ENCODE results near the gene ACIN1.

Gene ACIN1, protein sequence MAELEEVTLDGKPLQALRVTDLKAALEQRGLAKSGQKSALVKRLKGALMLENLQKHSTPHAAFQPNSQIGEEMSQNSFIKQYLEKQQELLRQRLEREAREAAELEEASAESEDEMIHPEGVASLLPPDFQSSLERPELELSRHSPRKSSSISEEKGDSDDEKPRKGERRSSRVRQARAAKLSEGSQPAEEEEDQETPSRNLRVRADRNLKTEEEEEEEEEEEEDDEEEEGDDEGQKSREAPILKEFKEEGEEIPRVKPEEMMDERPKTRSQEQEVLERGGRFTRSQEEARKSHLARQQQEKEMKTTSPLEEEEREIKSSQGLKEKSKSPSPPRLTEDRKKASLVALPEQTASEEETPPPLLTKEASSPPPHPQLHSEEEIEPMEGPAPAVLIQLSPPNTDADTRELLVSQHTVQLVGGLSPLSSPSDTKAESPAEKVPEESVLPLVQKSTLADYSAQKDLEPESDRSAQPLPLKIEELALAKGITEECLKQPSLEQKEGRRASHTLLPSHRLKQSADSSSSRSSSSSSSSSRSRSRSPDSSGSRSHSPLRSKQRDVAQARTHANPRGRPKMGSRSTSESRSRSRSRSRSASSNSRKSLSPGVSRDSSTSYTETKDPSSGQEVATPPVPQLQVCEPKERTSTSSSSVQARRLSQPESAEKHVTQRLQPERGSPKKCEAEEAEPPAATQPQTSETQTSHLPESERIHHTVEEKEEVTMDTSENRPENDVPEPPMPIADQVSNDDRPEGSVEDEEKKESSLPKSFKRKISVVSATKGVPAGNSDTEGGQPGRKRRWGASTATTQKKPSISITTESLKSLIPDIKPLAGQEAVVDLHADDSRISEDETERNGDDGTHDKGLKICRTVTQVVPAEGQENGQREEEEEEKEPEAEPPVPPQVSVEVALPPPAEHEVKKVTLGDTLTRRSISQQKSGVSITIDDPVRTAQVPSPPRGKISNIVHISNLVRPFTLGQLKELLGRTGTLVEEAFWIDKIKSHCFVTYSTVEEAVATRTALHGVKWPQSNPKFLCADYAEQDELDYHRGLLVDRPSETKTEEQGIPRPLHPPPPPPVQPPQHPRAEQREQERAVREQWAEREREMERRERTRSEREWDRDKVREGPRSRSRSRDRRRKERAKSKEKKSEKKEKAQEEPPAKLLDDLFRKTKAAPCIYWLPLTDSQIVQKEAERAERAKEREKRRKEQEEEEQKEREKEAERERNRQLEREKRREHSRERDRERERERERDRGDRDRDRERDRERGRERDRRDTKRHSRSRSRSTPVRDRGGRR

DNA sequence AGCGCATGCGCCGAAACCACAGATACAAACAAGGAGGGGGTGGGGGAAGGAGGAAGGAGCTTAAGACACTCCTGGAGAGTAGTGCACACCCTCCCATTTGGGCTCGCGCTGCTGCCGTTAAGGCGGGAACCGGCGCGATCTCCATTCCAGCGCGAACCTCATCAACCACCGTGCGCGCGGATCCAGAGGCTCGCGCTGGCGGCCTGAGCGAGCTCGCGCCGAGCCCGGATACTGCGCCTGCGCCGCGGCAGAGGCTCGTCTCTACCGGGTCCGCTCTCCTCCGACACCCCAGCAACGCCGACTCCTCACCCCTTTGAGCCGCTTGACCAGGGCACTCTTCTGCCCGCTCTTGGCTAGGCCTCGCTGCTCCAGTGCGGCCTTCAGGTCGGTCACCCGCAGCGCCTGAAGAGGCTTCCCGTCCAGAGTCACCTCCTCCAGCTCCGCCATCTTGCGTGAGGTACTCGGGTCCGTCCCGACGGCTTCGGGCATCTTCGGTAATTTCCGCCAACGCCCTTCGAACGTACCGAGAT is at the start of gene ACIN1:
TSS of gene ACIN1 (minus strand) at position 471 of the 530 bp plus-strand sequence. CDS start at position 447, 24 bp downstream.
- DNase-seq (ENCODE audit: low spot score): peak; percentile 78

DNA sequence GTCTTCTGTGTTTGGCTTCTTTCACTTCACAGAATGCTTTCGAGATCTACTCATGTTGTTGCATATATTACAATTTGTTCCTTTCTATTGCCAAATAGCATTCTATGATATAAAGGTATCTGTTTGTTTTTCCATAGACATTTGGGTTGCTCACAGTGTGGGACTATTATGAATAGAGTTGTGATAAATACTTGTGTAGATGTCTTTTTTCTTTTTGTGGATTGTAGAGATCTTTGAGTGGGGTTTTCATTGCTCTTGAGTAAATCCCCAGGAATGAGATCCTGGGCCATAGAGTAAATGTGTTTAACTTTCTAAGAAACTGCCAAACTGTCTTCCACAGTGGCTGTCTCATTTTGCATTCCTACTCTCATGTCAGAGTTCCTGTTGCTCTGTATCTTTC is 49.0 kb upstream of the ACIN1 start:
- no peak for DNase-seq (ENCODE audit: low spot score)

DNA sequence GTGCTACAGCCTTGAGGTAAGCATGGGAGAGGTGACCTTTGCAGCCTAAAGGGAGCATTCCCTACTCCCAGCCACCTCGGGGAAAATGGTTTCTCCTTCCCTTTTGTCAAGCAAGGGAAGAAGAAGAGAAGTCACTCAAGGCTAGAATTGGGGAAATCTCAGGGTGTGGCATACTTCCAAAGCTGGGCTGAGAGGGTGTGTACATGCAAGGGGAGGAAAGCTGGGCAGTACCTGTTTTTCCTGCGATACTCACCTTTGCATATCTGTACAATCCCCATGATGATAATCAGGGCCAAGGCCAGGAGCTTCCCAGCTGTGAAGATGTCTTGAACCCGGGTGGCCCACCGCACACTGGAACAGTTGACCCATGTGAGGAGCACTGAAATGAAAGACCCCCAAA is 47.9 kb upstream of the ACIN1 start:
- DNase-seq (ENCODE audit: low spot score): no peak

DNA sequence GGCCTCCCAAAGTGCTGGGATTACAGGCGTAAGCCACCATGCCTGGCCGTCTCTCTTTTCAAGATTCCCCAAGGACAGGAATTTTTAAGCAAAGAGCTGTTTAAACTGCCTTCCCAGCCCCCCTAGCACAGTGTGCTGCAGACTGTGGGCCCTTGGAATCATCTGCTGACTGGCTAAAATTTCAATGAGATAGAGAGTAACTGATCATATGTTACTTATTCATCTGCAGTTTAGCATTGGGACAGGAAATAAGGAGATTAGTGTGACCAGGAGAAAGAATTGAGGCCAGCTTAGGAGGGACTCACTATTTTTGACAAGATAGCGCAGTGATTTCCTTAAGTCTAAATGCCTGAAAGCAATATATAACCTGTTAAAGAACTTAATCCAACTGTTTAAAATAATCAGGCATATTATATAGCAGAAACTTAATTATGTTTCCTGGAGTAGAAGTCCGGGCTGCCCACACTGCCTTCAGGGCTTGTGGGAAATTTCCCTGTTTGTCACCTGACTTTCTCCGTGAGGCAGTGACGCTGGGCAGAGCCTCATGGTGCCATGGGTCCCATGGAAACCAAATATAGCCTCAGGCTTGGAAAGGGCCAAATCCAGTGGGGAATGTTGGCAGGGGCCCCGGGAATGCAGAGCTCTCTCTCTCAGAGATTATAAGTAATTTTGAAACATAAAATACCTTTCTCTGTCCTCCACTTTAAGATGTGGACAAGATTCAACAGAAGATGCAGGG is 46.9 kb upstream of the ACIN1 start:
- DNase-seq (ENCODE audit: low spot score): no peak

DNA sequence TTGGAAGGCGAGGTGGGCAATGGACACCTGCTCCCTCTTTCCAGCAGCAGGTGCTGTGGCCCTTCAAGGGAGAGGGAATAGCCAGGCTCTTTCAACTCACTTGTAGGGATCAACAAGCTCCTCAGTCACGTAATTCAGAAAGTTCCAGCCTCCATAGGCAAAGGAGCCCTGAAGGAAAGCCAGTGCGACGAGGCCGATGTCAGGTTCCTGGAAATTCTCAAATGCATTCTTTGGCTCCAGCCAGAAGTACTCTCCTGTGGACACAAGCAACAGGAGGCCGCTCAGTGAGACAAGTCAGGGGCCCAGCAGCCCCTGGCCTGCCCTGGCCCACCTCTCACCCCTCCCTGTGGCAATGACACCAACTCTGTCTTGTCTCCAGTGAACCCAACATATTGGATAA is 45.4 kb upstream of the ACIN1 start:
- no peak for DNase-seq (ENCODE audit: low spot score)

DNA sequence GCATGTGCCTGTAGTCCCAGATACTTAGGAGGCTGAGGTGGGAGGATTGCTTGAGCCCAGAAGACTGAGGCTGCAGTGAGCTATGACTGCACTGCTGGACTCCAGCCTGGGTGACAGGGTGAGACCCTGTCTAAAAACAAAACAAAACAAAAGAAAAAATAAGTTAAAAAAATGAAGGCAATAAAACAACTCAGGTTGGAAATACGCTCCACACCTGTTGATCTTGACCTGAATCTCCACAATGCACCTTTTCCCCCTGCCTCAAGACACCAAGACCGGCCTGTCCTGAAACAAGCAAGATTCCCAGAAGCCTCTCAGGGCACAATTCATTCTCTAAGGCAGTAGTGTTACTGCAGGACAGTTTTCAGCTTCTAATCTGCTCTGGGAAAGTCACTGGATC is 44.9 kb upstream of the ACIN1 start:
- no peak for DNase-seq (ENCODE audit: low spot score)

DNA sequence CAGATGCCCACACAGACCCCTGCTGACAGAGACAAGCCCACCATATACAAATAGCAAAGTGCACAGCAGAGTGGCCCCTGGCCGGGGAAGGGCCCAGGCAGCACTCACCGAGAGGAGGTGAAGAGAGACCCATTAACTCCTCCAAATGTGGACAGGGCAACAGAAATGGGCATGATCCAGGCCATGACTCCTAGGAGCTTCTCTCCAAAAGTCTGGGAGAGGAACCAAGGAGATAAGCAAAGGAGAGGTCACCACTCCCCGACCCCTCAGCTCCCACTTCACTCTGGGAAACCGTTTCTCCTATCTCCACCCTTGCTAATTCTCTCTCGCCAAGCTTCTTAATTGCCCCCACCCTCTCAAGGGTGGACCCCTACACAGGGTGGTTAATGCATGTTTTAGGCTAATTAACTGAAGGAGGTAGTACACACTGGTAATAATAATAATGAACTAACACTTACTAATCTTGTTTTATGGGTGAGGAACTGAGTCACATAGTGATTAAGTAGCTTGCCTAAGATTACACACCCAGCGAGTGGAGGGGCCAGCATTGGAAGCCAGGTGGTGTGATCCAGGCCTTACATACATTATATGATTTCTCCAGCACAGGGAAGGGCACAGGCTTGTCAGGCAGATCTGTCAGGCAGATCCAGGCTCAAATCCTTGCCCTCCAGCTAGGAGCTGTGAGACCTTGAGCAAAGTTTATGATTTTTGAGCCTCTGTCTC is 43.0 kb upstream of the ACIN1 start:
- no peak for DNase-seq (ENCODE audit: low spot score)

DNA sequence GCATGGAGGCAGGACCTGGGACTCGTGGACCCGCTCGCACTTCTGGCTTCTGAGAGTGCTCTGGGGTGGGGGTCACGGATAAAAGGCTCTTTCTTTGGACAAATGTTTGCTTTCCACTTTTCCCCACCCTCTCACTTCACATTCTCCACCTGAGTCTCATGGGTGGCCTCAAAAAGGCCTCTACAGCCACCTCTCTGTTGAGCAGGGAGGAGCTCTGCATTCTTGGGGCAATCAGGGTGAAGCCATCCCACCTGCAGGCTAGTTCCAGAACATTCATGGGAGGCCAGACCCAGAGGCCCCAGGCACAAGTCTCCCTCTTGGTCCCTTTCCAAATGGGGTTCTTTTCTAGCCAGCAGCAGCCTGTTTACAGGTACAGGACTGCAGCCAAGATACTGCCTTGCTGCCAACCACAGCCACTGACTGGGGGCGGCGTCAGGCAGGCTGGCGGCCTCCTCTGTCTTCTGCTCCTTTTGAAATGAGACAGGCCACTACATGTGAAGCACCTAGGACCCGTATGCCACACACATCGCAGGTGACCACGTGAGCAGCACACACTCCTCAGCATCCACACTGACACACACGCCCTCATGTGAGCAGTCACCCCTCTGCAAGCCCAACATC is 42.4 kb upstream of the ACIN1 start:
- DNase-seq (ENCODE audit: low spot score): no peak

DNA sequence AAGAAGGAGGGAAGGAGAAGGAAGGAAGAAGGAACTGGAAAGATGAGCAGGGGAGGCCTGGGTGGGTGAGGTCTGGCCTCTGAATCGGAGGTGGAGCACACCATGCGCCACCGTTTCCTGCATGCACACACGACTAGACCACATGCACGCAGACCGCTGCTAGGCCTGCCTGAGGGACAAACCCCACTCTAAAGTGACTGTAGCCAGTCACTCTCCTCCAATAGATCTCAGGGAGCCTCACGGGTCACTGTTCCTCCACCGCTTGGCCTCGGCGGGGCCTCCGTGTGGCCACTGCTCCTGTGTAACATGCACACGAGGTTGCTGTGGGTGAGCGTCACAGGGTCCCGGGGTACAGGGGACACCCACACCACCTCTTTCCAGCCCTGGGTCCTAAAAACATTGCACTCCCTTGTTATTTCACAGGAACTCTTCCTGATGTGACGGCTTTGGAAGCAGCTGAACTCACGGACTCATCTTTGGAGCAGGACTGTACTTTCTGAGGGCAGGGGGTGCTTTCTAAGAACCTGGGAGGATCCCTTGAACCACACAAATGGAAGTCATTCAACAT is 41.7 kb upstream of the ACIN1 start:
- DNase-seq (ENCODE audit: low spot score): no peak

DNA sequence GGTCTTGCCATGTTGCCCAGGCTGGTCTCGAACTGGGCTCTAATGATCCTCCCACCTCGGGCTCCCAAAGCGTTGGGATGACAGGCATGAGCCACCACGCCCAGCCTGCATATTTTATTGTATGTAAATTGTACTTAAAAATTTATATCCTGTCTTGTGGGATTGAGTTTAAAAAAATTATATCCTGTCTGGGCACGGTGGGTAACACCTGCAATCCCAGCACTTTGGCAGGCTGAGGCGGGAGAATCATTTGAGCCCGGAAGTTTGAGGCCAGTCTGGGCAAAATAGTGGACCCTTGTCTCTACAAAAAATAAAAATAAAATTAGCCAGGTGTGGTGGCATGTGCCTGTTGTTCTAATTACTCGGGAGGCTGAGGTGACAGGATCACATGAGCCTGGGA is 38.0 kb upstream of the ACIN1 start:
- DNase-seq (ENCODE audit: low spot score): no peak

DNA sequence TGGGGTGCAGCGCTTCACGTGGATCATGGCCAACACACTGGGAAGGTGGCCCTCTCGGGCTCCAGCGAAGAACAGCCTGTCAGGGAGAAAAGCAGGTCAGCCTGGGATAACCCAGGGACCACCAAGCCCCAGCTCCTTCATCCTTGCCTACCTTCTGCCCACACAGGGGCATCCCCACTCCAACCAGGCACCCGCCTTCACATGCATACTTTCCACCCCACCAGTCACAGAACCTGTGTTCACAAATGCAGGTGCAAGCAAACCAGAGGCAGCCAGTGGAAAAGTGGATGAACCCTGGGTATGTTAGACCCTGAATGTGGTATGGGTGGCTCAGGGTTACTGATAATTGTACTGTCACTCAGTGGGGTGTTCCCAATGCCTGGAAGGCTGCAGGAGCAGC is 36.5 kb upstream of the ACIN1 start:
- DNase-seq (ENCODE audit: low spot score): no peak

DNA sequence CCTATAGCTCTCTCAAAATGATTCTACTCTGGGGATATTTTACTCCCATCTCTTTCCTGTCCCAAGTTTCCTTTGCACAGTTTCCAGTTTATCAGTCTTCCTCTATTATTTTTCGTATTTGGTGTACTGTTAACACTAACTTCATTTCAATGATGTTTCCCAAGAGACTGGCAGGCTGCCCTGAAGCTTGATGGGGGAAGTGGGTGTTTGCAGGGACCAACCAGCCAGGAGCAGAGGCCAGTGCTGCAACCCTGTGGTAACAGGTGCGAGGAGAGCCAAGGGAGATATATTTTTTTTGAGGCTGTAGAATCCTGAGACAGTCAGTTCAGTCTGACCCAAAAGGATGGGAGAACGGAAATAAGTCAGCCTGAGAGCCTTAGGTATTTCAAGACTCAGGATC is 35.9 kb upstream of the ACIN1 start:
- DNase-seq (ENCODE audit: low spot score): no peak

DNA sequence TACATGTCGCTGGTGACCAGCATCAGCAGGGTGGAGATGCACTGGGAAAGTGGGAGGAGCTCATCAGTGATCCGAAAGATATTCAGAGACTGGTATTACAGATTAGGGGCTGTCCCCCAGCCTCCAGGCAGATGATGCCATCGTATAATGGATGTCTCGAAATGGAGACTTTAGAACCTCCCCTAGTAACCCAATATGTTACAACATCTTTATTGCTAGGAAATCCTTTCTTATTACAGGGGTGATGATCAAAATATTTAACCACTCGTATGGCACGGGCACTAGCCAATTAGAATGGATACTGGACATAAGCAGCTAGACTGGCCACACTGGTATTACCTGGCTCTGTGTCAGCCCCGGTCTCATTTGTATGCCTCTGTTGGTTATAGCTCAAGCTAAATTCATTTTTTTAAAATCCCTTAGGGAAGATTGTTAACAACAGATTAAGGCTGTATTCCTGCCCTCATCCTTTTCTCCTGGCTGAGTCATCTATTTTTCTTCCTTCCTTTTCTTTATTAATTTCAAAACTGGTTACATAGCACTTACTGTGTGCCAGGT is 34.9 kb upstream of the ACIN1 start:
- DNase-seq (ENCODE audit: low spot score): no peak

DNA sequence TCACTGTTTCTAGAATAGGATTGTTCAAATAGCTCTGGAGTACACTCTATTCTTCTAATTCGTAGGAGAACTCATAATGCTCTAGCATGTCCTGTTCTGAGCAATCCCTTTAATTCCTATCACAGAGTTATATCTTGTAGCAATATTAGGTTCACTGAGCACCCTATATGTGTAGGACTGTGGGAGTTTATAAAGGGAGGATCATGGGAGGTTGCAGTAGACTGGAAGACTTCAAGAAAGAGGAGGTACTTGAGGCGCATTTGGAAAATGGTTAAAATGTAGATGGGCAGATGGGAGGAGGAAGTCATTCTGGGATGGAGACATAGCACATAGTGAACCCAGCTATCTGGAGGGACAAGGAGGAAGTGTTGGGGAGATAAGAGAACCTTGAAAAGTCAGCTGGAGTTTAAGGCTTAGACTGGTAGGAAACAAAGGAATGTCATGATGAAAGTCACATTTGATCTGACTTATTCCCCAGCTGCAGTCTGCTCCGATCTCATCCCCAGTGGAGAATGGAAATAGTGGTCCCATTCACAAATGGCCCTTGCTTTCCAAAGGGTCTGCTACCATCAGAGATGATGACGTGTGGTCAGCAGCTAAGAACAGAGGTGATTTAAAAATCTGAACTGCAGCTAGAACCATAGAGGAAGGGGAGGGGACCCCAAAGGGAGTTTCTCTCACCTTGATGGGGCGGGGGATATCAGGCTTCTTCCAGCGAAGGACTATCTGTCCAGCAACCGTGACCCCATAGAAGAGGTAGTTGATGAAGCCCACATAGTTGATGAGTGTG is 34.2 kb upstream of the ACIN1 start:
- no peak for DNase-seq (ENCODE audit: low spot score)

DNA sequence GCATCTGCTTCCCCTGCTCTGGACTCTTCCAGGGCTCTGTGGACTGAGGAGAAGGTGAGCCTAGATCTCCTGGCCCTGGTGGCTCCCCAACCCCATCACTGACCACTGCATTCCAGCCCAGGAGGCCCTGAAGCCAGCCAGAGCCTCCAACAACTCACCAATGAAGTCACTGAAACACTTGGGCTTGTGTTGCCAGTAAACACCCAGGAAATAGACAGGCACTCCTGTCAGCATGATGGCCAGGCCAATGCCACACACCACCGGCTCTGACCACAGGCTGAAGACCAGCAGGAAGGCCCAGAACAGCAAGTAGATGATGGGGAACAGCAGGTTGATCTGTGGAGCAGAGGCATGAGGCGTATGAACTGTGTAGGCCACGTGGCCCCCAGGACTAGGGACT is 32.9 kb upstream of the ACIN1 start:
- no peak for DNase-seq (ENCODE audit: low spot score)

DNA sequence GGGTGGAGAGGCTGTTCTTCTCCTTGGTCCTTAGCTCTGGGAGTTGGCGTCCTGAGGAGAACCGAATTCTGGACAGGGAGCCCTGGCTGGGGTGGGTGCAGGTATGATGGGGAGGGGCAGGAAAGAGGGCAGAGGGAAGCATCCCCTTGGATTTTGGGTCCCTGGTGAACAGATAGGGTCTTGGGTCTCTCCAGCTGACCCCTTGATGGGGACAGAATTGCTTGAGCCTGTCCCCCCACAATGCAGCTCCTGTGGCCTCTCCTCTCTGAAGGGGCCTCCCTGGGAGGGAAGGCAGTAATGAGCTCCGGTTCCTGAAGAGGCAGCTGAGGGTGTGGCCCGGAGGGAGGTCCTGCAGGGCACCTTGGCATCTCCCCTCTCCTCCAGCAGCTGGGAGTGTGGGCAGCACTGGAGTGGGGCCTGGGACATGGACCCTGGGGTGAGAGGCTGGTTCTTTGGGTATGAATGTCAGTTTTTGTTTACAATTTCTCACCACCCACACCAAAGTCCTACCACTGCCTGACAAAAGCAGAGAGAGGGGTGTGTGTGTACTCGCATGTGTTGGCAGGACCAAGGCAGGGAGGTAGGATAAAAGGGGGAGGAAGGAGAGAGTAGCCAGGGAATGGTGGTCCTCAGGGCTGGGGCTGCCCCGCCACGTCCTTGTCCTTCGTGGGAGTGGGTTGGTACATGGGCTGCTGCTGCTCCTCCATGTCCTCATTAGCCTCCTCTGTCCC is 31.8 kb upstream of the ACIN1 start:
- no peak for DNase-seq (ENCODE audit: low spot score)

DNA sequence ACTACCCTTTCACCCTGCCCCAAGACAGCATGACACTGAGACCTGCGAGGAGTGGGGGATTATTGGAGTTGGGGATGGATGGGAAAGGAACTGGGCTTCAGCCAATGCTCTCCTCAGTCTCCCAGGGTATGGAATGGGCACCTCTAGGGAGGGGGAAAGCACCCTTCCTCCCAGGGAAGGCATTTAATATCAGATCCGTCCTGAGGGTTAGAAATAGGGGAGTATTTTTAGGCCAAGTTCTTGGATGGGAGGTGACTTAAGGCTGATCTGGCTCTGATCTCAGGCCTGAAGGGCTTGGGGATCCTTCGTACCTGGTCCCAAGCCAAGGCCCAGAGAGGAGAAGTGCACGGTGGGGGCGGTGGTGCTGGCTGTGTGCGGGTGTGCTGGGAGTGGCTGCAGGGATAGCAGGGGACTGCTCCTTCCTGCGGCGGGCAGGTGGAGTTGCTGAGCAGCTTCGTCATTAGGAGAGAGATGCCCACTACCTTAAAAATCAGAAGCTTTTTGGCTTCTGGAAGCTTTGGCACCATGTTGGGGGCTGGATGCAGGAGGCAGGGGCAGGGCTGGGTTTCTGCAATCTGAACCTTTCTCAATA is 31.1 kb upstream of the ACIN1 start:
- DNase-seq (ENCODE audit: low spot score): no peak

DNA sequence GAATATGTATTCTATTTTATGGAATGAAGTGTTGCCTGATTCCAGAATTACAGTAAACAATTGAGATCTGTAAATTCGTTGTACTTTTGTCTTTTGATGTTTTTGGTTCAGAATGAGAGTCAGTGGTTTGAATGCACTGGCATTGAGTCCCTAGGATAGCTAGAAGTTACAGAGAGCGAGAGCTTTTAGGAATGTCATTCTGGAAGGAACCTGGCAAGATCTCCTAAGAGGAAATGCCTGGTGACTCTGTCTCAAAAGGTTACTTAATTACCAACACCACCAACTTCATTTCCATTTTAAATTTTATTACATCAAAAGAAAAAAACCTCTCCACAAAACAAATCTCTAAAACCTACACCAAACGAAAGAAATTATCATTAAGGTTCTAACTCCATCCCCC is 30.1 kb upstream of the ACIN1 start:
- DNase-seq (ENCODE audit: low spot score): no peak

Measured in activated CD4-positive, alpha-beta T cell treated with anti-CD3 and anti-CD28 coated beads, Interleukin-2, Interleukin-4, amounts not matched to agents 100 ng/mL and 50 ng/mL, durations not matched to agents 16 hours and 8 hours (primary cell).